Ascending aorta (tissue), 1 donor: ENCODE data around the gene GOLGA8S. TPM values are rescaled to one million over a fixed set of nuclear protein-coding genes. Genes with fewer than 3 reads are reported as not detected.

Source experiments
- total RNA-seq: library from RNA; depleted of rRNA; stranded (reverse); fragments of >200 nt; gene quantifications from one replicate; pipeline ENCODE4 v1.1.0, GENCODE V29; 2016

GOLGA8S gene
- total RNA-seq, 1 donor from 2014 or later, result not detected

Other genes starting within 250 kb of the GOLGA8S start
- gene GOLGA6L1, start 217.9 kb upstream of the GOLGA8S start, total RNA-seq, result not detected
- not detected for gene GOLGA6L26, start 20.6 kb upstream of the GOLGA8S start, total RNA-seq
- gene GOLGA6L2, start 92.5 kb downstream of the GOLGA8S start, total RNA-seq, result not detected
- gene MKRN3, start 210.9 kb downstream of the GOLGA8S start, total RNA-seq, result 3.4 TPM